Keratinocyte (primary cell): ENCODE results near the gene EIF1AD. TPM values are rescaled to one million over a fixed set of nuclear protein-coding genes. Genes with fewer than 3 reads are reported as not detected.
A peak's percentile ranks its signal among the peaks of the same experiment; 100 is the strongest.

Experiments used
- DNase-seq: peaks from one replicate; pipeline ENCODE4 v3.0.0-alpha.2; 2011; ENCODE audit warnings: low read depth, missing footprints, low spot score
- FAIRE-seq: peaks from 2 replicates; lab custom pipeline; 2011; peaks lifted over from hg19 to GRCh38; lab: Jason Lieb, UNC
- H2AFZ ChIP-seq: 2 replicates; pipeline ENCODE4 v1.6.0; 2012; ENCODE audit warnings: low read length, control low read depth, inconsistent platforms; ENCODE audit not compliant: control insufficient read depth
- H3K27ac ChIP-seq: 2 replicates; pipeline ENCODE4 v1.5.1; 2011; ENCODE audit warnings: low read length; ENCODE audit not compliant: control insufficient read depth, insufficient read depth
- H3K27me3 ChIP-seq: 3 replicates; pipeline ENCODE4 v1.6.0; 2011; ENCODE audit warnings: low read length; ENCODE audit not compliant: control insufficient read depth, insufficient read depth; ENCODE audit errors: extremely low read depth
- H3K36me3 ChIP-seq, 2 experiments: 2 replicates in 1 of 2; 3 replicates in 1 of 2; pipeline ENCODE4 v1.5.1; 2011; ENCODE audit warnings: low read length in 2 of 2, mild to moderate bottlenecking in 1 of 2; ENCODE audit not compliant: control insufficient read depth in 2 of 2, insufficient read depth in 2 of 2; ENCODE audit errors: extremely low read depth in 1 of 2
- H3K4me1 ChIP-seq: 3 replicates; pipeline ENCODE4 v1.5.1; 2011; ENCODE audit warnings: low read length; ENCODE audit not compliant: control insufficient read depth, insufficient read depth; ENCODE audit errors: extremely low read depth
- H3K4me2 ChIP-seq: 3 replicates; pipeline ENCODE4 v1.6.0; 2011; ENCODE audit warnings: low read depth, low read length; ENCODE audit not compliant: control insufficient read depth, insufficient read depth; ENCODE audit errors: extremely low read depth
- H3K4me3 ChIP-seq, 3 experiments: fragments of 200-600 bp in 1 of 3; sonication (generic) in 1 of 3; 2 replicates in 2 of 3; 3 replicates in 1 of 3; pipeline ENCODE4 v1.5.1; 2011 to 2016; ENCODE audit warnings: low read length in 3 of 3, mild to moderate bottlenecking in 3 of 3, control low read depth in 2 of 3, inconsistent platforms in 1 of 3, low read depth in 1 of 3, mixed read lengths in 1 of 3, mixed run types in 1 of 3, moderate library complexity in 1 of 3; ENCODE audit not compliant: control insufficient read depth in 2 of 3, insufficient read depth in 2 of 3; ENCODE audit errors: extremely low read depth in 1 of 3
- H3K79me2 ChIP-seq: 2 replicates; pipeline ENCODE4 v1.6.0; 2012; ENCODE audit warnings: low read length; ENCODE audit not compliant: control insufficient read depth, insufficient read depth
- H3K9ac ChIP-seq: 3 replicates; pipeline ENCODE4 v1.6.0; 2011; ENCODE audit warnings: low read length; ENCODE audit not compliant: control insufficient read depth, insufficient read depth; ENCODE audit errors: extremely low read depth
- H3K9me1 ChIP-seq: 3 replicates; pipeline ENCODE4 v1.6.0; 2011; ENCODE audit warnings: low read length; ENCODE audit not compliant: control insufficient read depth, insufficient read depth; ENCODE audit errors: extremely low read depth
- H3K9me3 ChIP-seq: 2 replicates; pipeline ENCODE4 v1.5.1; 2012; ENCODE audit warnings: low read depth, low read length; ENCODE audit not compliant: control insufficient read depth
- H4K20me1 ChIP-seq: 3 replicates; pipeline ENCODE4 v1.6.0; 2011; ENCODE audit warnings: low read length; ENCODE audit not compliant: control insufficient read depth, insufficient read depth; ENCODE audit errors: extremely low read depth
- CTCF ChIP-seq, 3 experiments: IDR thresholded peaks in 1 of 3; conservative IDR thresholded peaks in 1 of 3; optimal IDR thresholded peaks in 1 of 3; 2 replicates in 2 of 3; 3 replicates in 1 of 3; pipeline versions ENCODE3 to v1.5.1; 2011; ENCODE audit warnings: low read length in 3 of 3, mild to moderate bottlenecking in 3 of 3, moderate library complexity in 2 of 3, control low read depth in 1 of 3, inconsistent platforms in 1 of 3; ENCODE audit not compliant: insufficient read depth in 2 of 3; ENCODE audit errors: extremely low read depth in 1 of 3
- EZH2 ChIP-seq: IDR thresholded peaks from one replicate; pipeline ENCODE4 v1.6.1; 2012; ENCODE audit warnings: inconsistent platforms, mild to moderate bottlenecking, low read length, moderate library complexity
- dilution Hi-C: fragments of 300-500 bp; cut with MboI; formaldehyde crosslinking; loops from one replicate; pipeline ENCODE4 v1.7.0; 2020; ENCODE audit warnings: low sequenced_read_pairs; ENCODE audit not compliant: extremely low pct_ligation_motif_present
- polyA plus RNA-seq, 5 experiments: library from polyadenylated mRNA; depleted of rRNA in 3 of 5; stranded (reverse) in 3 of 5; stranded (forward) in 1 of 5; unstranded in 1 of 5; fragments of >200 nt; gene quantifications; 1 replicate in 1 of 5; 2 replicates in 3 of 5; 3 replicates in 1 of 5; pipeline versions ENCODE4 v1.2.1 to v1.2.3, GENCODE V29; 2011 to 2012; ENCODE audit warnings: missing spikeins in 2 of 5, low read depth in 1 of 5, low replicate concordance in 1 of 5

EIF1AD gene
- polyA plus RNA-seq, 1 donor (not counting 4 experiments of a cell fraction or from before 2014, with no cell fraction given): 29.6 TPM

GRCh38 chr11:65964906-65965305 lies 37.1 kb downstream of the EIF1AD start:
- Histone ChIP-seq H3K79me2 (peaks cover 31% of the 10 kb centered on the region), H3K27ac (no peak overlapping the region), H3K4me1 (peaks cover 8% of the 10 kb centered on the region), H2AFZ (no peak overlapping the region), H3K9me3 (no peaks in the 10 kb centered on the region), H3K4me3 (no peak overlapping the region), H3K9ac (no peak overlapping the region), H3K4me2 (no peak overlapping the region), H3K9me1 (no peaks in the 10 kb centered on the region), H3K27me3 (no peaks in the 10 kb centered on the region), H4K20me1 (no peaks in the 10 kb centered on the region), H3K36me3 (peaks cover 21 to 30% of the 10 kb centered on the region in 2 experiments)
- FAIRE-seq (no peak), DNase-seq (no peak)
- dilution Hi-C loops: no loop called here
- TF ChIP-seq CTCF (optimal IDR thresholded peaks at IDR 0.05 in 1 of 3, IDR thresholded peaks at IDR 0.05 in 1 of 3, conservative IDR thresholded peaks at IDR 0.05 in 1 of 3; ENCODE audit: extremely low read depth in 1 of 3, insufficient read depth in 2 of 3, low read length in 3 of 3) (no peak), EZH2 (no peak)

- TF ChIP-seq EZH2 (no peak), CTCF (optimal IDR thresholded peaks at IDR 0.05 in 1 of 3, IDR thresholded peaks at IDR 0.05 in 1 of 3, conservative IDR thresholded peaks at IDR 0.05 in 1 of 3; ENCODE audit: extremely low read depth in 1 of 3, insufficient read depth in 2 of 3, low read length in 3 of 3) (no peak)
- H3K36me3 ChIP-seq: peaks cover 18 to 22% of the 10 kb centered on the region in 2 experiments
- no peaks in the 10 kb centered on the region for H3K9me1 ChIP-seq
- H3K4me3 ChIP-seq: peak overlapping the region; percentile 58 to 95 (median 70)
- H3K27me3 ChIP-seq: no peaks in the 10 kb centered on the region
- no peak for FAIRE-seq
- no peaks in the 10 kb centered on the region for H4K20me1 ChIP-seq
- H3K27ac ChIP-seq: peak overlapping the region; percentile 59
- peaks cover 8% of the 10 kb centered on the region for H3K4me1 ChIP-seq
- dilution Hi-C loops: no loop called here
- H3K79me2 ChIP-seq: peaks cover 31% of the 10 kb centered on the region
- peak overlapping the region; percentile 91 for H3K9ac ChIP-seq
- H3K4me2 ChIP-seq: peak overlapping the region; percentile 89
- no peak overlapping the region for H2AFZ ChIP-seq
- no peak for DNase-seq
- no peaks in the 10 kb centered on the region for H3K9me3 ChIP-seq
These were observed 39.8 kb downstream of the EIF1AD start for GRCh38 chr11:65962141-65962564.
